Neural cell (in vitro differentiated cells): ENCODE results near the gene PTGIS.

ENCODE experiments used
- CTCF ChIP-seq: fragments of 450-650 bp; IDR thresholded peaks from 2 replicates; pipeline ENCODE4 v1.5.1; 2014; ENCODE audit warnings: antibody characterized with exemption, mild to moderate bottlenecking, moderate library complexity; ENCODE audit not compliant: poor library complexity, severe bottlenecking
- EP300 ChIP-seq: fragments of 450-650 bp; conservative IDR thresholded peaks from 2 replicates; pipeline ENCODE4 v1.6.1; 2014; ENCODE audit warnings: antibody characterized with exemption, mild to moderate bottlenecking, moderate library complexity; ENCODE audit not compliant: poor library complexity, severe bottlenecking
- EZH2 ChIP-seq: fragments of 200-600, 300-800 bp; shearing (Covaris generic), sonication (generic); IDR thresholded peaks from 2 replicates; pipeline ENCODE4 v1.6.1; 2014; ENCODE audit warnings: antibody characterized with exemption, low read length, borderline replicate concordance, mild to moderate bottlenecking; ENCODE audit not compliant: insufficient read depth, poor library complexity, severe bottlenecking
- POLR2AphosphoS5 ChIP-seq: IDR thresholded peaks from 2 replicates; pipeline ENCODE4 v1.6.1; 2012
- RAD21 ChIP-seq: fragments of 450-650 bp; conservative IDR thresholded peaks from 2 replicates; pipeline ENCODE4 v1.6.1; 2014; ENCODE audit warnings: antibody characterized with exemption, mild to moderate bottlenecking, moderate library complexity
- REST ChIP-seq: IDR thresholded peaks from 2 replicates; pipeline ENCODE4 v1.6.1; 2012; ENCODE audit warnings: borderline replicate concordance
- TAF1 ChIP-seq: IDR thresholded peaks from 2 replicates; pipeline ENCODE4 v1.6.1; 2012; ENCODE audit warnings: low read depth

- no peak for TF ChIP-seq CTCF
- no peak for TF ChIP-seq RAD21
- no peak for TF ChIP-seq POLR2AphosphoS5
- TF ChIP-seq REST = no peak
- TF ChIP-seq EZH2 = no peak
- no peak for TF ChIP-seq EP300
- TF ChIP-seq TAF1 = no peak
Measured at GRCh38 chr20:49578436-49578835, 10.5 kb upstream of the PTGIS start.
